CD4-positive, alpha-beta T cell treated with Interferon alpha-2 for 1 hour (primary cell): ENCODE results near the gene AFAP1.

Experiments used
- DNase-seq, 2 donors: peaks; one replicate each; pipeline ENCODE4 v3.0.0-alpha.2; 2020 to 2022

The AFAP1 gene

DNA sequence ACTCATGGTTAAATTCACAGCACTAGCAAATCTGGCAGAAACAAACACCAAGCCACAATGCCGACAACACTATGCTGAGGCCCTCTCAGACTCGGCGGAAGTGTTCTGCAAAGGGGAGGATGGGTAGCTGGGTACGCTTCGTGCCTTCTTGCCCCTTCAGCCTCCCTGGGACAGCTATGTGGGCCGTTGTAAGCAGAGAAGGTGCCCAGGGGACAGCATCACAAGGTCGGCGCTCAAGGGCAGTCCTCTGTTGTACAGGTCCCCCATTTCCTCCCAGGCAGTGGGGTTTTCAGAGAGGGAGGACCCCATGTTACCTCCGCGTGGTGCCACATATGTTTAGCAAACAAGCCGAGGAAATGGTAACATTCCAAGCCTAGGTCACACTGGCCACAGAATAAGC is 173.6 kb downstream of the AFAP1 start:
- DNase-seq: no peak

GRCh38 chr4:7765666-7766065 is 174.0 kb downstream of the AFAP1 start:
- DNase-seq: no peak

DNA sequence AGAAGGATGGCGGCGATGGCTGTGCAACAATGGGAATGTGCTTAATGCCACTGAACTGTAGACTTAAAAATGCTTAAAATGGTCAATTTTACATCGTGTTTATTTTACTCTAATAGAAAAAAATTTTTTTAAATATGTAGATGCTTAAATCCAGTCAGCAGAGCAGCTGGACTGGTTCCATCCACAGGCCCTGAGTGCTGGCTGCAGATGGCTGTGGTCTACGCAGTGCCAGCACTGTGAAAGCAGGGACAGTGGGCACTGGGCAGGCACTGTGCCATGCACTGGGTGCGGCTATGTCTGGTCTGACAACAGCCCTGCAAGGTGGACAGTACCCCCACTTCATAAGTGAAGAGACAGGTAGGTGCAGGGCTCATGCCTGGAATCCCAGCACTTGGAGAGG is 175.2 kb downstream of the AFAP1 start:
- no peak for DNase-seq

DNA sequence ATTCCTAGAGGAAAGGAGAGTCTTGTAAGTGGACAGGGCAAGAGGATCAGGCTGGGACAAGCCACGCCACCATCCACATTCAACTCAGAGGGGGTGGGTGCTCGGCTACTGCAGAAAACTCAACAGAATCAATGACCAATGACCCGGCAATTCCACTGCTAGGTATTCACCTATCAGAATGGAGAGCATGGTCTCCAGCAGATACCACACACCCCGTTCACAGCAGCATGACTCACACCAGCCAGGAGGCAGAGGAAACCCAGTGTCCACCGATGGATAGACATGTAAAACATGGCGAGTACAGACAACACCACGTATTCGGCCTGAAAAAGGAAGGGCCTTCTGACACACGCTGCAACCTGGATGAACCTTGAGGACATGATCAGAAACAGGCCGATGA is 175.9 kb downstream of the AFAP1 start:
- DNase-seq: no peak

DNA sequence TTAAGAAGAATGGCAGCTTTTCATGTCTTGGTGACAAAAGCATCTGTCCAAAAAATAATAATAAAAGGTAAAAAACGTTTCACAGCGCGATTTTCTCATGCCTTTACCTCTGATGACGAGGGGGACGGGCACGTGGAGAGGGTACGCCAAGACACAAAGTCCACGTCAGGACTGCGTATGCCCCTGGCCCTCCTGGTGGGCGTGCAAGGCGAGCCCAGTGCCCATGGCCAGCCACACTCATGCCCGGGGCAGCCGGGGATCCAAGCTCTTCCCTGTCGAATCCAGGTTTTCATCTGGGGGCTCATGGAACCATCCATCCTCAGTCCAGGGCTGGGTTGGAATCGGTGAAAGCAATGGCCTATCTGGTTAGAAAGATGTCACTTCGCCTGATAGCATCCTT is 176.6 kb downstream of the AFAP1 start:
- no peak for DNase-seq

- no peak for DNase-seq
Observed at GRCh38 chr4:7762376-7763030, 177.2 kb downstream of the AFAP1 start.

DNA sequence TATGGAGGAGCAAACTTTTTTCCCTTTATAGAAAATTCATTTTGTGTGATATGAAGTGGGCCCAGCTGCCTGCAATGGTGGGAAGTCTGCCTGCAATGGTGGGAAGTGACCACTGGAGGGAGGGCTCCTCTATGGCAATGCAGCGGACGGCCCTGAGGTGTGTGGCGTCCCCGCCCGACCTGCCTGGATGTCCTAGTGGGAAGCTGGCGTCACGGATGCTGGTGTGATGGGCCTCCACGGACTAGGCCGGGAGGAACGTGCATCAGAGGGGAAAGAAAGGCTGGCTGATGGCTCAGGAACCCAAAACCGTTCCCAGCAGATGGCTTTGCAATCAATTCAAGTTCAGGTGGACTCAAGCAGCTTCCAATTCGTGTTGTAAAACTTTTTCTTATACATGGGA is 177.9 kb downstream of the AFAP1 start:
- DNase-seq: peak; percentile 20 to 52

DNA sequence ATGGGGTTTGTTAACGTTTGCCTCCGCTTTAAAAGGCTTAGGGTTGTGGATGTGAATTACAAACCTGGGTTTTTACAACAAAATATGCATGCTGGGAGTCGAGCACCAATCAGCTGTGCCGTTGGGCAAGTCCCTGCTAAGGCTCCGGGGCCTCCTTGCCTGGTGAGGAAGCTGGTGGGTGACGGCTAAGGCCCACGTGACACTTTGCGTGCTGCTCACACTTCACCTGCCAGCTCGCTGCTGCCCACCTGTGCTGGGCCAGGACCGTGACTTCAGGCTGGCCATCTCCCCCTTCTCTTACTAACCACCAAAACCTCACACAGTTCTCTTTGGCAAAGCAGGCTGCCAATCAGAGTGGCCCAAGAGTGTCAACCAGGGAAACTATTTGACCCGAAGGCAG is 178.3 kb downstream of the AFAP1 start:
- DNase-seq: no peak

GRCh38 chr4:7760706-7761105 is 179.0 kb downstream of the AFAP1 start:
- no peak for DNase-seq

DNA sequence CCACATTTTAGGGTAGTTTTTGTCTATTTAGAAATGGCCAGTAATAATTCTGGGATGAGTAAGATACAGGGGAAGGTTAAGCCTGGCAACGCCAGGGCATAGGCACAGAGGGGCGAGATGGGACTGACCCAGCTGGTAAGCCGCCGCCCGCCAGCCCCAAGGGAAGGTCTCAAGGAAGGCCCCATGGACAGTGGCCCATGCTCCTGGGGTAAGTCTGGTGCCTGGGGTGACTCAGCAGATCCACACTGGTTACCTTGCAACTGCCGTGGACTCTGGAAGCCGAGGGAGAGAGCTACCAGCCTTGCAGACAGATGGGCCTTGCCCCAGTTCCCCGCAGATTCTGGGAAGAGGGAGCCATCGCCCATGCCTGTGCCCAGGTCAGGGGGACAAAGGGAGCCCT is 179.4 kb downstream of the AFAP1 start:
- no peak for DNase-seq

GRCh38 chr4:7759635-7760034 is 180.0 kb downstream of the AFAP1 start:
- peak in 1 of 2 donors; percentile 15 for DNase-seq

DNA sequence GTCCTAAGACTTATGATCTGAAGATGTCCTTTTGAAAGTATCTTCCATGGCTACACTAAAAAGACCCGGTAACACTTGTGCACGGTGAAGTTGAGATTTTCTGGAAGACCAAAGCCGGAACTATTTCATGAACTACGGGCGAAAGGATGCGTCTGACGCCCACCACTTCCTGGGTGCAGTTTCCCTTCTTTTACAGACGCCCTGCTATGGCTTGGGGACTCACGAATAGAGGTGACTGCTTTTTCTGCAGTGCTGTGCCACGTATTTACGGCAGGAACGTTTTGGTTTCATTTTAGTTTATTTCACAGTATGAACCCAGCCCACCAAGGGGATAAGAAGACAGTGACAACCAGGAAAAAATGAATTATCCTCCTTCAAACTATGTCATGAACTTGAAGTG is 180.4 kb downstream of the AFAP1 start:
- DNase-seq: peak; percentile 55 to 85

DNA sequence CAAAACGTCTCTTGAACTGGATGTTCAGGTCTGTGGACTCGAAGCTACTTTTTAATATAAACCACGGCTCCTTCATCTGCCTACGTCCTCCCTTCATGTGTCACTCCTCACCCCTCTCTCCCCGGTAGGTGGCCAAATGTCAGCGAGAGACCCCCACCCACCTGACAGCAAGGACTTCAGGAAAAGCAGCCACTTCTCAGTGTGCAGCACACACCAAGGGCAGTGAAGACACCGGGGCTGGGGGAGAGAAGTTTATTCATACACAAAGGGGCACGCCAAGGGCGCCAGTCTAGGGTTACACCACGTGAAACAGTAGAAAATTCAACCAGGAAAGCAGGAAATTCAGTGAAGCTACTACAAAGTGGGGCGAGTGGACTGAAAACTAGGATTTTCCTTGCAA is 181.2 kb downstream of the AFAP1 start:
- no peak for DNase-seq

DNA sequence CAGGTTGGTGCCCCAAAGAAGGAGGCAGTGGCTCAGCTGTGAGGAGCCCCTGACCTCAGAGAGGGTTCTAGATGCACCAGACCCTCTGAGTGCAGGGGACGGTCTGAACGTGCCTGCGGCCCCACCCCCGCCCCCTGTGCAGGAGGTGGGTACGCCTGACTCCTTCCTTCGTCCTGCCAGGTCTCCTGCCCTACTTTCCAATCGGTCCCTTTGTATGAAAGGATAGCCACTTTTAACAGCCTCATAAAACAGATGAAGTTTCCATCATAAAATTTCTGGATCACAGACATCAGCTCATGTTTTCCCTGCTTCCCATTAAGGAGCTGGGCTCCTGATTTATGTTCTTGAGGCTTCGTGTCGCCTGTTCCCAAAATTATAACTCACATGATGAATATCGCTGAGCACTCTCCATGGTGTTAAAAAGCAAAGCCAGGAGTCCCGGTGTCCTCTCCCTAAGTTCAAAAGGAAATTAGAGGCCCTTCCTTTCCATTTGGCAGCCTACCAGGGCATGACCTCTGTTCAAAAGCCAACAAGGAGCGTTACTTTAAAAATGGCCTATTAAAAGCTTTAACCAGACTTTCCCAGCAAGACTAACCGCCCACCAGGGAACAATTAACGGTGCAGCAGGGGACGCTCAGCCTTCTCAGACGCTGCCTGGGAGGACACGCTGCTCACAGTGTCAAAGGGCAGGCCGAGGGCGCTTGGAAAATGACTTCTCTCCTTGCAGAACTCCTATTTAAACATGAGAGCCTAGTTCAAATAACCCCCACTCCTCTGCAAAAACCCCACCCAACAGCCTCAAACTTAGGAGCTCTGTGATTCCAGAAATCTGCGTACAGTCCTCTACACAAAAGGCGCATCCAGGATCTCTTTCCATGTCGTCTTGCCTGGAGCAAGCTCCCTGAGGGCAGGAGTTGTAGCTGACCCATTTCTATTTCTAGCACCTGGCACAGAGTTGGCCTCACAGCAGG is 181.9 kb downstream of the AFAP1 start:
- DNase-seq: no peak

DNA sequence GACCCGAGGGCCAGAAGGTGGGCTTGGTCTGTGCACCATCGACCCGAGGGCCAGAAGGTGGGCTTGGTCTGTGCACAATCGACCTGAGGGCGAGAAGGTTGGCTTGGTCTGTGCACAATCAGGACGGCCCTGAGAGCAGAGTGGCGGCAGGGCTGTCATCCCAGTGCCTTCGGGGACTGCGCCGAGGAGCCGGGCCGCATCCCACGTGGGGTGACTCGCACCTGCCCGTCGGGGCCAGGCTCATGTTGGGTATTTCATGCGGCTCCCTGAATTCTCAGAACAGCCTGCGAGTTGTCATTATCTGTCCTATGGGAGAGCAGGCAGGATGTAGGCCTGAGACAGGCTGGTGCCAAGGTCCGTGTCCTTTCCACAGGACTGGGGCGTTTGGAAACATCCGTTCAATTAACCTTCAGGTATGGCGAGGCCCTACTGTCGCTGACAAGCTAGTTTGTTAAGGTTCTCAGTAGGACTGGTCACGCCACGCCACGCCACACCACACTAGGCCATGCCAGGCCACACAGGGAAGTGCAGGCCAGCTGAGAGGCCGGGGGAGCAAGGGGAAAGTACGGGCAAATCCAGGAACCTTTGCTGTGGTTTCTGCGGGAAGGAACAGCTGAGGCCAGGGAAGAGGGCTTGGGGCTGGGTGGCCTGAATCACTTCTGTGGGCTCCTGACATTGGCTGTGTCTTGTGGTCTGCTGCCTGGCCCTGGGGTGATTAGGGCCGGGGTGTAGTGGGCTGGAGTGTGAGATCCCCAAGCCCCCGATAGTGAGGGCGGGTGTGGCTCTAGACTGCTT is 182.9 kb downstream of the AFAP1 start:
- DNase-seq: no peak

GRCh38 chr4:7756071-7756470 is 183.6 kb downstream of the AFAP1 start:
- no peak for DNase-seq

DNA sequence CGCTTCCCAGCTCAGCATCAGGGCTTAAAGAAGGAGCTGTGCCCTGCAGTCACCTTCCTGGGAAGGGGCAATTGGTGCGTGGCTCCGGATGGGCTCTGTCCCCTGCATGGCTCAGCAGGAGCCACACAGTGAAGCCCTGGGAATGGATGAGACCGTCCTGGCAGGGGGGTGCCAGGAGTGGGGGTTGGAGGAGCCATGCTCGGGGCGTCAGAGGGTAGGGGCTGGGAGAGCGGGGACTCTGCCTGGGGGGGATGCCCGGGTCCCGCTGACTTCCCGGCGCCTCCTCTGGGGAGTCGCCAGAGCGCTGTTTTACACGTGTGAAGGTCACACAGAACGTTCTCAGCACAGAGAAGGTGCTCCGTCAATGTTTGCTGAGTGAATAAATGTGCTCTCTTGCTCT is 184.1 kb downstream of the AFAP1 start:
- DNase-seq: no peak

- DNase-seq: no peak
Observed at GRCh38 chr4:7754565-7755262, 184.9 kb downstream of the AFAP1 start.

DNA sequence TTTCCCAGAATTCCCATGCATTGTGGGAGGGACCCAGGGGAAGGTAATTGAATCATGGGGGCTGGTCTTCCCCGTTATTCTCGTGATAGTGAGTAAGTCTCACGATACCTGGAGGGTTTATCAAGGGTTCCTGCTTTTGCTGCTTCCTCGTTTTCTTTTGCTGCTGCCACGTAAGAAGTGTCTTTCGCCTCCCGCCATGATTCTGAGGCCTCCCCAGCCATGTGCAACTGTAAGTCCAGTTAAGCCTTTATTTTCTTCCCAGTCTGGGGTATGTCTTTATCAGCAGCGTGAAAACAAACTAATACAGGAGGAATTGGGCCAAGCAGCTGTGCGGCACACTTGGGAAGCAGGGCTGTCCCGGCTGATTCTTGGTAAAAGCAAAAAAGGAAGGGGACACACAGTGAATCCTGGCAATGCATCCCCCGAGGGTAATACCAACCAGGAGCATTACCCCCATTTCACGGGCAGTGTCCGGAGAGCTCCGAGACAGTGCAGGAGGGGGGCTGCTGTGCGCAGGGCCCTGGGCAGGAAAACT is 185.7 kb downstream of the AFAP1 start:
- no peak for DNase-seq

GRCh38 chr4:7753271-7753670 is 186.4 kb downstream of the AFAP1 start:
- no peak for DNase-seq

- no peak for DNase-seq
Observed at GRCh38 chr4:7752649-7753048, 187.0 kb downstream of the AFAP1 start.

- DNase-seq: no peak
Observed at GRCh38 chr4:7750972-7751371, 188.7 kb downstream of the AFAP1 start.

DNA sequence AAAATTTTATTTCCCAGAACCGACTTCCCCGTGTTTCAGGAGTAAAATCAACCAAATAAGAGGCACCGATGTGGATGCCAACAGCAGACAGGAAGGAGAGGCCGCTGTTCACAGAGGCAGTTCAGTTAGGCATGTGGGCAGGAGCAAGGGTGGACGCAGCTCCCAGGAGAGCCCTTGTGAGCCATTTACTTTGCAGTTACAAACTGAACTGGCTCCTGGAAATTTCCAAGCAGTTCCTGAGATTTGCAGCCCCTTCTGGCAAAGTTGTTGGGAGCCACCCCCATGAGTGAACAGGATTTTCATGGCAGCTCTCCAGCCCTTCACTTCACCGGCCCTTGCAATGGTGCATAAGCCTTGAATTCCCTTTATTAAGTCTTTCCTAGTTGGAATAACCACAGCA is 189.1 kb downstream of the AFAP1 start:
- DNase-seq: no peak
